Activated CD4-positive, CD25-positive, alpha-beta regulatory T cell treated with anti-CD3 and anti-CD28 coated beads, Interleukin-2, amount 50 U/mL, for 72 hours (primary cell): ENCODE data around the gene SLC5A8.
"Not testable (repeated sequence)": the region's sequence is repeated elsewhere in the genome, so short reads cannot be mapped to it uniquely, and the experiment has no call there.

ENCODE experiments used
- DNase-seq: peaks from one replicate; pipeline ENCODE4 v3.0.0; 2021

The SLC5A8 gene

DNA sequence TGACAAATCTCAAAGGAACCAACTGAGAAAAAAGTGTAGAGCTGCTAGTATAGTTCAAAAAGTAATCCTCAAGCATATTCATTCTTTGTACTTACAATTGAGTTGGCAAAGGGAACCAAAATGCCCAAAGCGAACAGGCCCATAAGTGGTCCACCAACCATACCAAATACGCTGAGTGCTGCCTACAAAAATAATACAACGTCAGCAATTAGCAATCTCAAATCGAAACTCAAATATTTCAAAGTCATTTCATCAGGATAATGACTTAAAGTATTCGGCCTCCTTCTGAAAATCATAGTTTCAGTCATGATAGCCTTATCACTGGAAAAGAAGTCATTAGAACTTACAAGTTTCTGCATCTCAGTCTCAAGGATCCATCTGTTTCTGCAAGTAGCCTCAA lies 42.0 kb downstream of the SLC5A8 start:
- DNase-seq, result no peak

GRCh38 chr12:101166866-101167265 lies 43.2 kb downstream of the SLC5A8 start:
- DNase-seq, result no peak

- no peak for DNase-seq
Observed at GRCh38 chr12:101165319-101165718, 44.7 kb downstream of the SLC5A8 start.

DNA sequence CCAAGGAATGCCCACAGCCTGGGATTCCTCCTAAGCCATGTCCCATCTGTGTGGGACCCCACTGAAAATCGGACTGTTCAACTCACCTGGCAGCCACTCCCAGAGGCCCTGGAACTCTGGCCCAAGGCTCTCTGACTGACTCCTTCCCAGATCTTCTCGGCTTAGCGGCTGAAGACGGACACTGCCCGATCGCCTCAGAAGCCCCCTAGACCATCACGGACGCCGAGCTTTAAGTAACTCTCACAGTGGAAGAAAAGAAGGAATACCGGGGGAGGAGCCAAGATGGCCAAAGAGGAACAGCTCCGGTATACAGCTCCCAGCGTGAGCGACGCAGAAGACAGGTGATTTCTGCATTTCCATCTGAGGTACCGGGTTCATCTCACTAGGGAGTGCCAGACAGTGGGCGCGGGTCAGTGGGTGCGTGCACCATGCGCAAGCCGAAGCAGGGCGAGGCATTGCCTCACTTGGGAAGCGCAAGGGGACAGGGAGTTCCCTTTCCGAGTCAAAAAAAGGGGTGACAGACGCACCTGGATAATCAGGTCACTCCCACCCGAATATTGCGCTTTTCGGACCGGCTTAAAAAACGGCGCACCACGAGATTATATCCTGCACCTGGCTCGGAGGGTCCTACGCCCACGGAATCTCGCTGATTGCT lies 64.1 kb downstream of the SLC5A8 start:
- not testable (repeated sequence) for DNase-seq

GRCh38 chr12:101127521-101128219 lies 82.4 kb downstream of the SLC5A8 start:
- no peak for DNase-seq

DNA sequence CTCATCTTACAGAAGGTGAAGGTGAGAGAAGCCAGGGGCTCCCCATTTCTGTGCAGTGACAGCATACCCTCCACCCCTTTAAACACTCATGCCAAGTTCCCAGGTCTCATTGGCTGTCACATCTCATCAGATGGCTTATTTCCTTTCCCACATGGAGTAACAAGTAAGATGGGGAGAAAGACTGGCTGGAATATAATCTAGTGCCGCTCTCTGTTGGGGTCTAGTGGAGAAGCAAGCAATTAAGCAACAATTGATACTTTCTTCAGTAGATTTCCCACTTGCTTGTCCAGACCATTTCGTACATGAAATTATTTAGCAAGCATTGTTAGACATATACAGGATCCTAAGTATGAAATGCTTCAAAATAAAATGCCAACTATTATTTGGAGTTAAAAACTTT lies 92.2 kb downstream of the SLC5A8 start:
- no peak for DNase-seq

DNA sequence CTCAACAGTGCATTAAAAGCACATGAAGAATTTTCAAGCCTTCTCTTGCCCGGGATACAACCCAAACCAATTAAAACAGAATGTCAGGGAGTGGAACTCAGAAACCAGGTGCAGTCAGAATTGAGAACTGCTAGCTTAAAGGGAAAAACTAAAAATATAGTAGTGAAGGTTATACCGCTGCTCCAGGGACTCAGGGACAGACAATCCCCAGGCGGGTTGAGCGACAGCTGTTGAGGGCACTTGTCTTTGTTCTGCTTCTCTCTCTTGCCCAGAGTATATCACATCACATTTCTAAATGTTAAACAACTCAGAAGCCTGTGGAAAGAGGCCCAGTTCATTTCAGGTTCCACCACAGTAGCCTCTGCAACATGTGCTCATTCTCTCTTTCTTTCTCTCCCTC lies 93.1 kb downstream of the SLC5A8 start:
- DNase-seq, result no peak

DNA sequence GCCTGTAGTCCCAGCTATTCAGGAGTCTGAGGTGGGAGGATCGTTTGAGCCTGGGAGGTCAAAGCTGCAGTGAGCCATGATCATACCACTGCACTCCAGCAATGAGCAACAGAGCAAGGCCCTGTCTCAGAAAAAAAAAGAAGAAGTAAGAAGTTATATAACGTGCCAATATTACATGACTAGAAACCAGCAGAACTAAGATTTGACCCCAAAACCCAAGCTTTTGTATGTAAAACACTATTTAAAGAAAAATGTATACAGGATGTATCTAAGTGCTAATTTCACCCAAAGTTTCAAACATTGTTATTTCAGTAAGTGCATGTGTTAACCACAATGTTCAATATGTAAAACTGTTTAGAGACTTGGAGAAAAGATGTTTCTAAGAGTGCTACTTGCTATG lies 94.7 kb downstream of the SLC5A8 start:
- no peak for DNase-seq

DNA sequence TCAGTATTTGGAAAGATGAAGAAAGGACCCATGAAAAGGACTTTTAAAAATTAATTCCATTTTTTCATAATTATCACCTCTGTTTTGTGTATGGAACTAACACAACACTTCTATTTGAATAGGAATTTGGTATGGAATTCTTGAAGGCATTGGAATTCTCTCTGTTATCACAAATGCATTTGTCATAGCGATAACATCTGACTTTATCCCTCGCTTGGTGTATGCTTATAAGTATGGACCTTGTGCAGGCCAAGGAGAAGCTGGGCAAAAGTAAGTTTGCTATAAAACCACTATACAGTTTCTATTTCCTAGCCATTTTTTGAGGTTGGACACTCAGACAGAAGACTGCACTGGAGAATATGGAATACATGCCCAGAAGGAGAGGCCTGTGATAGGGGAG lies 98.6 kb downstream of the SLC5A8 start:
- no peak for DNase-seq

- DNase-seq, result no peak
Observed at GRCh38 chr12:101110866-101111265, 99.2 kb downstream of the SLC5A8 start.

- DNase-seq, result no peak
Observed at GRCh38 chr12:101108130-101108529, 101.9 kb downstream of the SLC5A8 start.

DNA sequence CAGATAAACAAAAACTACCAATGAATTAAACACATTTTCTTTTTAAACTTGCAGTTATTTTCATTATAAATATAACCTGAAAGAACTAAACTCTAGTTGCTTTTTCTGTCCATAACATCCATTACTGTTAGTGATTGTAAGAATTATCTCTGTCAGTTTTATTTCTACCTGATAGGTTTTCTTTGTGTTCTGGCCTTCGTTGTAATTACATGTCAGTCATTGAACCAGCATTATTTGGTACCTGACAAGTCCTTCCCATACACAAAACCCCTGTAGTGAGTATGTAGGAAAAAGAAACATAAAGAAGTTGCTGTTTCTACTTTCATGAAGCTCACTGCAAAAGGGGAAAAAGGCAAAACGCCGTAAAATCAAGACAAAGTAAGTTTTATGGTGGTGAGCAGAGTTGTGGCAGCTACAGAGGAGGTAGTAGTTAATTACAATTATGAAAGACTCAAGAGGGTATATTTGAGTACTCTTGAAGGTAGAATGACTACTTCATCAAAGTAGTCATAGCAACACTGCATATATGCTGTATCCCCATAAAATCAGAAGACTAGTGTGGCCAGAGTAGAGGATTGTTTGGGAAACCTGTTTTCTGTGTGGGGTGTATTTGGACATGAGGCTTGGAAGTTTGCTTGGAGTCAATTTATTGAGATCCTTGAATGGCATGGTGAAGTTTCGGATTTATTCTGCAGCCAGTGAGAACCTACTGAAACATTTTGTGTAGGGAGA lies 102.8 kb downstream of the SLC5A8 start:
- no peak for DNase-seq
